Loucy (cell line): ENCODE measurements around the gene PTPN3.

Experiments used
- EZH2phosphoT487 ChIP-seq: fragments of 200-600 bp; IDR thresholded peaks from 2 replicates; pipeline ENCODE4 v1.6.1; 2018; ENCODE audit warnings: antibody characterized with exemption, mild to moderate bottlenecking, moderate library complexity, borderline replicate concordance
- TF ChIP-seq, protein P1 (sequence below): fragments of 200-600 bp; sonication (generic); conservative IDR thresholded peaks from 2 replicates; pipeline ENCODE4 v1.5.1; 2014; ENCODE audit warnings: mild to moderate bottlenecking, antibody characterized with exemption, low read length

DNA sequence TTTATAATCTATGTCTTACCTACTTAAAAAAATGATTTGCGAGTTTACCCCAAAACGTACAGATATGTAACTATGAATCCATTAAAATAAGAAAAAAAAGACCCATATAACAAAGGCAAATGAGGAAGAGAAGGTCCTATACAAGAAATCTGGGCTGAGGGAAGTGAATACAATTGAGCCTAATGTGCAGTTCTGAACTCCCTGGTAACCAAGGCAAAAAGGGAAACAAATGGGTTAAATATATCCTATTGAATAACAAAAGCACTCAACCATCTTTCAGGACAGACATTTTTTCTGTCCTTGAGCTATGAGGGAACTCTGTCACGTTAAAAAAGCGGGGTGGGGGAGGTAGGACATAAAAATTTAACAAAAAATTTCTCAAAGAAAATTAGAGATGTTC lies 78.6 kb downstream of the PTPN3 start:
- TF ChIP-seq, protein P1, sequence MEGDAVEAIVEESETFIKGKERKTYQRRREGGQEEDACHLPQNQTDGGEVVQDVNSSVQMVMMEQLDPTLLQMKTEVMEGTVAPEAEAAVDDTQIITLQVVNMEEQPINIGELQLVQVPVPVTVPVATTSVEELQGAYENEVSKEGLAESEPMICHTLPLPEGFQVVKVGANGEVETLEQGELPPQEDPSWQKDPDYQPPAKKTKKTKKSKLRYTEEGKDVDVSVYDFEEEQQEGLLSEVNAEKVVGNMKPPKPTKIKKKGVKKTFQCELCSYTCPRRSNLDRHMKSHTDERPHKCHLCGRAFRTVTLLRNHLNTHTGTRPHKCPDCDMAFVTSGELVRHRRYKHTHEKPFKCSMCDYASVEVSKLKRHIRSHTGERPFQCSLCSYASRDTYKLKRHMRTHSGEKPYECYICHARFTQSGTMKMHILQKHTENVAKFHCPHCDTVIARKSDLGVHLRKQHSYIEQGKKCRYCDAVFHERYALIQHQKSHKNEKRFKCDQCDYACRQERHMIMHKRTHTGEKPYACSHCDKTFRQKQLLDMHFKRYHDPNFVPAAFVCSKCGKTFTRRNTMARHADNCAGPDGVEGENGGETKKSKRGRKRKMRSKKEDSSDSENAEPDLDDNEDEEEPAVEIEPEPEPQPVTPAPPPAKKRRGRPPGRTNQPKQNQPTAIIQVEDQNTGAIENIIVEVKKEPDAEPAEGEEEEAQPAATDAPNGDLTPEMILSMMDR, result no peak
- TF ChIP-seq EZH2phosphoT487, result no peak
